SU-DHL-6 (cell line): ENCODE data around the gene CELSR1.

Experiments used
- H2AFZ ChIP-seq: fragments of 200-600 bp; sonication (generic); 2 replicates; pipeline ENCODE4 v1.6.1; 2014; ENCODE audit warnings: low read depth, mild to moderate bottlenecking, moderate library complexity, mixed read lengths, antibody characterized with exemption, low read length; ENCODE audit not compliant: severe bottlenecking
- H3F3A ChIP-seq: fragments of 200-600 bp; shearing (Covaris generic); 2 replicates; pipeline ENCODE4 v1.6.0; 2016; ENCODE audit warnings: antibody characterized with exemption, mild to moderate bottlenecking; ENCODE audit not compliant: insufficient read depth
- H3K27ac ChIP-seq: fragments of 200-600 bp; sonication (generic); 2 replicates; pipeline ENCODE4 v1.5.1; 2016; ENCODE audit warnings: low read depth, mild to moderate bottlenecking, low read length, moderate library complexity, mixed read lengths
- H3K27me3 ChIP-seq: fragments of 200-600 bp; sonication (generic), shearing (Covaris generic); 2 replicates; pipeline ENCODE4 v1.6.0; 2014; ENCODE audit warnings: mild to moderate bottlenecking, low read length
- H3K36me3 ChIP-seq: fragments of 200-600 bp; sonication (generic); 2 replicates; pipeline ENCODE4 v1.6.1; 2014; ENCODE audit warnings: mild to moderate bottlenecking, low read length, mixed read lengths
- H3K4me2 ChIP-seq: fragments of 300-600, 200-600 bp; shearing (Covaris generic), sonication (generic); 2 replicates; pipeline ENCODE4 v1.6.0; 2014; ENCODE audit warnings: low read length, low read depth, mild to moderate bottlenecking; ENCODE audit not compliant: poor library complexity, severe bottlenecking
- H3K4me3 ChIP-seq: fragments of 200-600 bp; sonication (generic); 2 replicates; pipeline ENCODE4 v1.5.1; 2014; ENCODE audit warnings: antibody characterized with exemption, low read length, mild to moderate bottlenecking, mixed read lengths; ENCODE audit not compliant: insufficient read depth, poor library complexity, severe bottlenecking
- H3K79me2 ChIP-seq: fragments of 200-600 bp; sonication (generic); 2 replicates; pipeline ENCODE4 v1.6.1; 2014; ENCODE audit warnings: mild to moderate bottlenecking, low read length, moderate library complexity; ENCODE audit not compliant: insufficient read depth
- H3K9ac ChIP-seq: fragments of 200-600 bp; sonication (generic); 2 replicates; pipeline ENCODE4 v1.7.0; 2014; ENCODE audit warnings: mild to moderate bottlenecking, low read length
- H3K9me2 ChIP-seq: fragments of 200-600 bp; sonication (generic); replicated peaks from 2 replicates; pipeline ENCODE4 v1.6.1; 2014; ENCODE audit warnings: low read length; ENCODE audit not compliant: insufficient read depth
- H3K9me3 ChIP-seq: fragments of 200-600 bp; sonication (generic); 2 replicates; pipeline ENCODE4 v1.6.1; 2014; ENCODE audit warnings: low read length, mixed read lengths; ENCODE audit not compliant: insufficient read depth
- H4K20me1 ChIP-seq: fragments of 200-600 bp; sonication (generic); 2 replicates; pipeline ENCODE4 v1.6.1; 2014; ENCODE audit warnings: low read depth, mild to moderate bottlenecking, antibody characterized with exemption, low read length, moderate library complexity, mixed read lengths
- EZH2phosphoT487 ChIP-seq: fragments of 200-600 bp; sonication (generic), shearing (Covaris generic); conservative IDR thresholded peaks from 2 replicates; pipeline ENCODE4 v1.6.1; 2018; ENCODE audit warnings: mild to moderate bottlenecking, antibody characterized with exemption, low read length, moderate library complexity, mixed read lengths
- TF ChIP-seq, protein P1 (sequence below): fragments of 200-600 bp; sonication (generic); IDR thresholded peaks from one replicate; pipeline ENCODE4 v1.5.1; 2017; ENCODE audit warnings: antibody characterized with exemption, mild to moderate bottlenecking, low read length, moderate library complexity; ENCODE audit not compliant: insufficient read depth, poor library complexity, severe bottlenecking

The CELSR1 gene

DNA sequence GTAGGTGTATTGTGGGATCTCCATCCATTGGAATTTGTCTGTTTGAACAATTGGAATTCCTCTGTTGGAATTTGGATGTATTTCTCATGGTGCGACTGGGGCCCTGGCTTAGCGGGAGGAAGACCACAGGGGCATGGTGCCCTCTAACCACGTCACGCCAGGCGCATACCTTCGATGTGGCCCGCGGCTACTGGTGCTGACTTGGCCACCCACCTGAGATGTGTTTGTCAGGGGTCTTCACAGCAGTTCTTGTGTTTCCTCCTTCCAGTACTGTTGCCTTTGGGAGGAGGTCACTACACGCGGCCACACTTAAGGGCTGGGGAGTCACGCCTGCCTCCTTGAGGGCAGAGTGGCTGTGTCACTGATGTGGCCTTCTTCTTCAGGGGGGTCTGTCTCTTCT is 46.2 kb upstream of the CELSR1 start:
- H3K9me2 ChIP-seq, result no peaks in the 10 kb centered on the region
- no peaks in the 10 kb centered on the region for H3K36me3 ChIP-seq
- H3F3A ChIP-seq, result no peaks in the 10 kb centered on the region
- H3K9ac ChIP-seq, result no peak overlapping the region
- no peak overlapping the region for H3K4me2 ChIP-seq
- H3K27ac ChIP-seq, result no peak overlapping the region
- H3K27me3 ChIP-seq, result no peaks in the 10 kb centered on the region
- no peaks in the 10 kb centered on the region for H4K20me1 ChIP-seq
- H3K4me3 ChIP-seq, result no peak overlapping the region
- no peak overlapping the region for H2AFZ ChIP-seq
- H3K79me2 ChIP-seq, result no peaks in the 10 kb centered on the region
- TF ChIP-seq, protein P1, sequence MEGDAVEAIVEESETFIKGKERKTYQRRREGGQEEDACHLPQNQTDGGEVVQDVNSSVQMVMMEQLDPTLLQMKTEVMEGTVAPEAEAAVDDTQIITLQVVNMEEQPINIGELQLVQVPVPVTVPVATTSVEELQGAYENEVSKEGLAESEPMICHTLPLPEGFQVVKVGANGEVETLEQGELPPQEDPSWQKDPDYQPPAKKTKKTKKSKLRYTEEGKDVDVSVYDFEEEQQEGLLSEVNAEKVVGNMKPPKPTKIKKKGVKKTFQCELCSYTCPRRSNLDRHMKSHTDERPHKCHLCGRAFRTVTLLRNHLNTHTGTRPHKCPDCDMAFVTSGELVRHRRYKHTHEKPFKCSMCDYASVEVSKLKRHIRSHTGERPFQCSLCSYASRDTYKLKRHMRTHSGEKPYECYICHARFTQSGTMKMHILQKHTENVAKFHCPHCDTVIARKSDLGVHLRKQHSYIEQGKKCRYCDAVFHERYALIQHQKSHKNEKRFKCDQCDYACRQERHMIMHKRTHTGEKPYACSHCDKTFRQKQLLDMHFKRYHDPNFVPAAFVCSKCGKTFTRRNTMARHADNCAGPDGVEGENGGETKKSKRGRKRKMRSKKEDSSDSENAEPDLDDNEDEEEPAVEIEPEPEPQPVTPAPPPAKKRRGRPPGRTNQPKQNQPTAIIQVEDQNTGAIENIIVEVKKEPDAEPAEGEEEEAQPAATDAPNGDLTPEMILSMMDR, result no peak
- TF ChIP-seq EZH2phosphoT487, result no peak
- no peaks in the 10 kb centered on the region for H3K9me3 ChIP-seq

DNA sequence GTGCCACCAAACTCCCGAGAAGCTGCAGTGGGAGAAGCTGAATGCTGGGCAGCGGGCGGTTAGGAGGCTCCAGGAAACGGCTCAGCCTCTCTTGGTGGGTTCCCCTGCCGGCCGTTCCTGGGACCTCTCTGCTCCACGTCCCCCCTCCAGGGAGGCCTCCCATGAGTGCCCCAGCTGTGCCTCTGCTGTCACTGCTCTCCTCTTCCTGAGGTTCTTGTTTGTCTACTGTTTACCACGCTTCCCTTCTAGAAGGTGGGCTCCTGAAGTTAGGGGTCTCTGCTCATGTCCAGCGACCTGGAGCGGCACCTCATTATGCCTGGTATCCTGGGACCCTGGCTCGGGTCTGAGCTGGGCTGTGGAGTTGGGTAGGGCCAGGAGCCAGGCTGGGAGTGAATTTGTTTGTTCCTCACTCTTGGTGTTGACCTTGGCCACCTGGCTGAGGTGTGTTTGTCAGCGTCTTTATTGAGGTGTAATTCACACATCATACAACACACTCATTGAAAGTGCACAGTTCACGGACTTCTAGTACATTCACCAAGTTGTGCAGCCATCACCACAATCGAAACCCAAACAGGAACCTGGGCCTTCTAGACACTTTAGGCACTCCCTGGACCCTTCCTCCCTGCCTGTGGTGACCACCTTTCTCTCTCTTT is 45.0 kb upstream of the CELSR1 start:
- Histone ChIP-seq H3K9ac (no peak overlapping the region), H3K27ac (no peak overlapping the region), H3K4me2 (no peak overlapping the region), H3K27me3 (no peaks in the 10 kb centered on the region), H4K20me1 (no peaks in the 10 kb centered on the region), H3K9me2 (no peaks in the 10 kb centered on the region), H3K79me2 (no peaks in the 10 kb centered on the region), H2AFZ (no peak overlapping the region), H3K36me3 (no peaks in the 10 kb centered on the region), H3K9me3 (no peaks in the 10 kb centered on the region), H3F3A (no peaks in the 10 kb centered on the region), H3K4me3 (no peak overlapping the region)
- TF ChIP-seq, protein P1, result no peak
- no peak for TF ChIP-seq EZH2phosphoT487

DNA sequence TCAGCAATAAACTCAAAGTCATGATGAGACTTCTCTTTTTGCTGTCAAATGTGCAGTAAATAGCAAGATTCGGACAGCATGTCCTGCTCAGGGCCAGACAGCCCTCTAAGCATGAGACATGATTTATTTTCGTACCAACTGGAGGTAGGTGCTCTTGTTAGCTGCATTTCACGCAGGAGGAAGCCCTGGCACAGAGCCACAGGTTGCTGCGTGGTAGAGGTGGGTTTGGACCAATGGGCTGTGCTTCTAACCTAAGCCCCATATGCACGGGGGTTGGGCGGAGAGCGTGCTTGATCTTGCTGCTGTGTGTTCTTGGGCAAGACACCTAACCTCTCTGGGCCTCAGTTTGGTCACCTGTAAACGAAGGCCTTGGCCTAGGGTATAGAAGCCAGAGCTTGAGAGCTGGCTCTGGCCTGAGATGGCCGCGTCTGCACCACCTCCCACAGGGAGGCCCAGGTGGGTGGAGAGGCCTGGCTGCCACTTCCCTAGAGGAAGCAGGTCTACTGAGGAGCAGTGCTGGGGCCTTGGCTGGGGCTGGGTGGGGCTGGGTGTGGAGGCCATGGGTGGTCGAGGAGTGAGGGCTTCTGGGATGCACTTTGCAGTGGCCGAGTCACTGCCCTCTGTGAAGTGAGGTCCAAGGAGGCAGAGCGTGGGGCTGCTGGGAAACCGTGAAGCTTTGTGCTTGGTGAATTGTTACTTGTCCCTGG is 44.3 kb upstream of the CELSR1 start:
- no peak for TF ChIP-seq EZH2phosphoT487
- TF ChIP-seq, protein P1, result no peak
- no peaks in the 10 kb centered on the region for H3K9me2 ChIP-seq
- H3K4me2 ChIP-seq, result no peak overlapping the region
- H4K20me1 ChIP-seq, result no peaks in the 10 kb centered on the region
- H3K9me3 ChIP-seq, result no peaks in the 10 kb centered on the region
- H3K27ac ChIP-seq, result no peak overlapping the region
- H3K36me3 ChIP-seq, result no peaks in the 10 kb centered on the region
- H3K79me2 ChIP-seq, result no peaks in the 10 kb centered on the region
- H3K4me3 ChIP-seq, result no peak overlapping the region
- no peak overlapping the region for H2AFZ ChIP-seq
- no peaks in the 10 kb centered on the region for H3F3A ChIP-seq
- H3K27me3 ChIP-seq, result no peaks in the 10 kb centered on the region
- H3K9ac ChIP-seq, result no peak overlapping the region
